ENCODE measurements around the gene SLC8A1. TPM values are rescaled to one million over a fixed set of nuclear protein-coding genes. Genes with fewer than 3 reads are reported as not detected.

SLC8A1 gene
- total RNA-seq, 2 donors from 2014 or later = 4.7 to 6.3 TPM

DNA sequence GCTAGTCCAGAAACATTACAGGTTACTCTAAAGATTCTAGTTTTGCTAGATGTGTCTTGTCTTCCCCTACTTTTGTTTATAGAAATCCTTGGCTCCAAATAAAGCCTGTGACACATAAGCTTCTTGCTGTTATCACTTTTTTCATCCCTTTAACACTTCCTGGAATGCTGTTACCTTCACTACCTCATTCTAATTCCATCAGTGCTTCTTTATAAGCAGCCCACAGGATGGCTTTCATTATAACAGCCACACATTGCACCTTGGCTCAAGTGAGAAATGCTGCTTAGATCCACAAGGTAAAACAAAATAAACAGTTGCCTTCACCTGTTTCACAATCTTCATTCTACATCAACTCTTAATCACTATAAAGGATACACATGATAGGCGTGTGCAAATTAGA, 221.7 kb downstream of the SLC8A1 start:
- Mint-ChIP-seq H3K9me3 (peaks cover 5% of the 10 kb centered on the region), H3K27ac (no peak overlapping the region), H3K4me3 (no peak overlapping the region), H3K27me3 (ENCODE audit: insufficient read depth) (no peaks in the 10 kb centered on the region), H3K4me1 (peaks cover 20% of the 10 kb centered on the region), H3K36me3 (ENCODE audit: low read depth) (no peaks in the 10 kb centered on the region)
- Histone ChIP-seq H3K9ac (ENCODE audit: extremely low read depth, low read length, poor library complexity, severe bottlenecking) (no peak overlapping the region), H3K4me1 (ENCODE audit: control insufficient read depth, insufficient read depth, low read length) (peaks cover 13% of the 10 kb centered on the region), H3K9me3 (ENCODE audit: control insufficient read depth, low read length) (no peaks in the 10 kb centered on the region), H3K27ac (ENCODE audit: low read depth, low read length) (no peak overlapping the region), H3K27me3 (ENCODE audit: control insufficient read depth, insufficient read depth, low read length, poor library complexity, severe bottlenecking) (no peaks in the 10 kb centered on the region), H3K4me3 (ENCODE audit: low read length) (no peak overlapping the region), H3K36me3 (ENCODE audit: control insufficient read depth, insufficient read depth, low read length) (no peaks in the 10 kb centered on the region)
- TF ChIP-seq, protein P1, sequence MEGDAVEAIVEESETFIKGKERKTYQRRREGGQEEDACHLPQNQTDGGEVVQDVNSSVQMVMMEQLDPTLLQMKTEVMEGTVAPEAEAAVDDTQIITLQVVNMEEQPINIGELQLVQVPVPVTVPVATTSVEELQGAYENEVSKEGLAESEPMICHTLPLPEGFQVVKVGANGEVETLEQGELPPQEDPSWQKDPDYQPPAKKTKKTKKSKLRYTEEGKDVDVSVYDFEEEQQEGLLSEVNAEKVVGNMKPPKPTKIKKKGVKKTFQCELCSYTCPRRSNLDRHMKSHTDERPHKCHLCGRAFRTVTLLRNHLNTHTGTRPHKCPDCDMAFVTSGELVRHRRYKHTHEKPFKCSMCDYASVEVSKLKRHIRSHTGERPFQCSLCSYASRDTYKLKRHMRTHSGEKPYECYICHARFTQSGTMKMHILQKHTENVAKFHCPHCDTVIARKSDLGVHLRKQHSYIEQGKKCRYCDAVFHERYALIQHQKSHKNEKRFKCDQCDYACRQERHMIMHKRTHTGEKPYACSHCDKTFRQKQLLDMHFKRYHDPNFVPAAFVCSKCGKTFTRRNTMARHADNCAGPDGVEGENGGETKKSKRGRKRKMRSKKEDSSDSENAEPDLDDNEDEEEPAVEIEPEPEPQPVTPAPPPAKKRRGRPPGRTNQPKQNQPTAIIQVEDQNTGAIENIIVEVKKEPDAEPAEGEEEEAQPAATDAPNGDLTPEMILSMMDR (conservative IDR thresholded peaks at IDR 0.05) = no peak
- 80% methylated on average over 1 of the region's 1 CpG; no CpG with 5 or more reads in 1 of the 2 experiments for WGBS, 2 experiments (ENCODE audit: insufficient coverage in 1 of 2, insufficient read length in 1 of 2)
- no peak for DNase-seq

DNA sequence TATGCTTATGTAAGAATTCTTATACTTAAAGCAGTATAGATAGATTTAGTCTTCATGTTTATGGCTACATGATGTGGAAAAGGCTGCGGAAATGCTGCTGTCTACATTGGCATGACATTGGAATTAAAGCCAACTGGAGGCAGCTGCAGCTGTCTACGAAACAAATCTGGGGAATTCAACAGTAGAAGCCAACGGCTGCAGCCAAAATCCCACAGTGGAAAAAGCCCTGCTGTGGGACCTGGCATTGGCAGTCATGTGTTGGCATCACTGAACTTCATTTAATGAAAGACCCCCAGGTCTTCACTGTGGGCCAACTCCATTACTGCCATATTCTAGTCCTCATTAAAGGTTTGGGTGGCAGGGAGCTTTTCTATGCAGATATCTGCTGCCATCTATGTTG, 223.6 kb downstream of the SLC8A1 start:
- H3K36me3 ChIP-seq (ENCODE audit: control insufficient read depth, insufficient read depth, low read length) = no peaks in the 10 kb centered on the region
- peaks cover 14% of the 10 kb centered on the region for H3K4me1 ChIP-seq (ENCODE audit: control insufficient read depth, insufficient read depth, low read length)
- H3K27ac ChIP-seq (ENCODE audit: low read depth, low read length) = no peak overlapping the region
- no peak for DNase-seq
- no peak overlapping the region for H3K27ac Mint-ChIP-seq
- H3K36me3 Mint-ChIP-seq (ENCODE audit: low read depth) = no peaks in the 10 kb centered on the region
- peaks cover 5% of the 10 kb centered on the region for H3K9me3 Mint-ChIP-seq
- H3K27me3 Mint-ChIP-seq (ENCODE audit: insufficient read depth) = no peaks in the 10 kb centered on the region
- WGBS, 2 experiments (ENCODE audit: insufficient coverage in 1 of 2, insufficient read length in 1 of 2) = 92 to 100% methylated on average over 2 to 3 of the region's 3 CpGs
- H3K9me3 ChIP-seq (ENCODE audit: control insufficient read depth, low read length) = no peaks in the 10 kb centered on the region
- peaks cover 25% of the 10 kb centered on the region for H3K4me1 Mint-ChIP-seq
- H3K27me3 ChIP-seq (ENCODE audit: control insufficient read depth, insufficient read depth, low read length, poor library complexity, severe bottlenecking) = no peaks in the 10 kb centered on the region
- H3K4me3 Mint-ChIP-seq = no peak overlapping the region
- H3K9ac ChIP-seq (ENCODE audit: extremely low read depth, low read length, poor library complexity, severe bottlenecking) = no peak overlapping the region
- H3K4me3 ChIP-seq (ENCODE audit: low read length) = no peak overlapping the region
- TF ChIP-seq, protein P1 (conservative IDR thresholded peaks at IDR 0.05) = no peak

DNA sequence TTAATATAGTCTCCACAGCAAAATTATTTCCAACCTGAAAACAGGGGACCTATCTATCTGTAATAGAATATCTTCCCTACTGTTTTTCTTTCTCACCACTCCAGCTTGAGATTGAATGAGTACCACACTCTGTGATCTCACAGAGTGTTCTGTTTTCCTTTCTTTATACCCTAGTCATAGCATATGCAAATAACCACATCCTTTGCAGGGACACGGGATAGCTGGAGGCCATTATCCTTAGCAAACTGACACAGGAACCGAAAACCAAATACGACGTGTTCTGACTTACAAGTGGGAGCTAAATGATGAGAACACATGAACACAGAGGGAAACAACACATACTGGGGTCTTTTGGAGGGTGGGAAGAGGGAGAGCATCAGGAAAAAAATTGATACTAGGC, 224.7 kb downstream of the SLC8A1 start:
- H3K9ac ChIP-seq (ENCODE audit: extremely low read depth, low read length, poor library complexity, severe bottlenecking) = no peak overlapping the region
- no peak overlapping the region for H3K4me3 ChIP-seq (ENCODE audit: low read length)
- DNase-seq = no peak
- 70 to 75% methylated on average over 4 of the region's 4 CpGs for WGBS, 2 experiments (ENCODE audit: insufficient coverage in 1 of 2, insufficient read length in 1 of 2)
- H3K27ac ChIP-seq (ENCODE audit: low read depth, low read length) = no peak overlapping the region
- Mint-ChIP-seq H3K27ac (no peak overlapping the region), H3K4me3 (no peak overlapping the region), H3K36me3 (ENCODE audit: low read depth) (no peaks in the 10 kb centered on the region), H3K9me3 (peaks cover 11% of the 10 kb centered on the region), H3K27me3 (ENCODE audit: insufficient read depth) (no peaks in the 10 kb centered on the region), H3K4me1 (peaks cover 25% of the 10 kb centered on the region)
- no peaks in the 10 kb centered on the region for H3K36me3 ChIP-seq (ENCODE audit: control insufficient read depth, insufficient read depth, low read length)
- peaks cover 14% of the 10 kb centered on the region for H3K4me1 ChIP-seq (ENCODE audit: control insufficient read depth, insufficient read depth, low read length)
- no peaks in the 10 kb centered on the region for H3K27me3 ChIP-seq (ENCODE audit: control insufficient read depth, insufficient read depth, low read length, poor library complexity, severe bottlenecking)
- H3K9me3 ChIP-seq (ENCODE audit: control insufficient read depth, low read length) = no peaks in the 10 kb centered on the region
- TF ChIP-seq, protein P1 (conservative IDR thresholded peaks at IDR 0.05) = no peak
